ENCODE measurements around the gene LIMS1.
"Not testable (repeated sequence)": the region's sequence is repeated elsewhere in the genome, so short reads cannot be mapped to it uniquely, and the experiment has no call there.

Gene LIMS1

GRCh38 chr2:108588070-108588668, 53.9 kb downstream of the LIMS1 start:
- DNase-seq = no peak

GRCh38 chr2:108589372-108589771, 55.1 kb downstream of the LIMS1 start:
- no peak for DNase-seq

- DNase-seq = no peak
These were observed 55.5 kb downstream of the LIMS1 start for GRCh38 chr2:108589781-108590180.

DNA sequence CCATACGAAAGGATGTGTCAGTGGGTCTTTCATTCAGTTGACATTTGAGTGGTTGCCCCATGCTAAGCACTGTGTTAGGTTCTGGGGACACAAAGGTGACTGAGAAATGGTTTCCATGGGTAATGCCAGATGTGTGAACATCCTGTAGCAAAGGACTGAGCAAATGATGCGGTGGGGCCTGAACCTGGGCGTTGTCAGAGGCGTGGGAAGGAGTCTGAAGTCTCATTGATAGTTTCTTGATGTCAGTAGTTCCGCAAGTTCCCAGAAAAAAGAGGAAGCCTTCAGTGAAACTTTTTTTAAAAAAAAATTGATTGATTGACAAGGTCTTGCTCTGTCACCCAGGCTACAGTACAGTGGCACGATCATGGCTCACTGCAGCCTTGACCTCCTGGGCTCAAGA, 56.9 kb downstream of the LIMS1 start:
- no peak for DNase-seq

DNA sequence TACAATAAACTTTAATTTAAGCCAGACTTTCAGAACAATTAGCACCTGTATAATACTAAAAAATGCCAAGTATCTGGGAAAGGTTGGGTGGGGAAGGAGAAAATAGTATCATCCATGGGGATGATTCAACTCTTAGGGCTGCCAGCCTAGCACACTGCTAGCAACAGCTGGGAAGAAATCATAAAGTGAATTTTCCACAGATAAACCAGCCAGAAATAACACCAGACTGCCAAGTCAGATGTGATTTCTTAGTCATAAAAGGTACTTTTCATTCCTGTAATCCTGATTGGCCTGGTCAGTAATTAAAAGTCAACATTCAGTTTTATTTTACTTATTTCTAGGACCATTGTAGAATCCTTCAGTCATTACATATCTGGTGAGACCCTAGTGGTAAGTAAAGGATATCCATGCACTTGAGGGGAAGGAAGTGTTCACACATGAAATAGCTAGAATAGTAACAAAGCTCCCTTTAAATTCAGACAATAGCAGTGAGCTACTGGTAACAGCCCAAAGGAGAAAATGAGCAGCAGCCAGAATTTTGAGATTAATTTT, 59.4 kb downstream of the LIMS1 start:
- no peak for DNase-seq

DNA sequence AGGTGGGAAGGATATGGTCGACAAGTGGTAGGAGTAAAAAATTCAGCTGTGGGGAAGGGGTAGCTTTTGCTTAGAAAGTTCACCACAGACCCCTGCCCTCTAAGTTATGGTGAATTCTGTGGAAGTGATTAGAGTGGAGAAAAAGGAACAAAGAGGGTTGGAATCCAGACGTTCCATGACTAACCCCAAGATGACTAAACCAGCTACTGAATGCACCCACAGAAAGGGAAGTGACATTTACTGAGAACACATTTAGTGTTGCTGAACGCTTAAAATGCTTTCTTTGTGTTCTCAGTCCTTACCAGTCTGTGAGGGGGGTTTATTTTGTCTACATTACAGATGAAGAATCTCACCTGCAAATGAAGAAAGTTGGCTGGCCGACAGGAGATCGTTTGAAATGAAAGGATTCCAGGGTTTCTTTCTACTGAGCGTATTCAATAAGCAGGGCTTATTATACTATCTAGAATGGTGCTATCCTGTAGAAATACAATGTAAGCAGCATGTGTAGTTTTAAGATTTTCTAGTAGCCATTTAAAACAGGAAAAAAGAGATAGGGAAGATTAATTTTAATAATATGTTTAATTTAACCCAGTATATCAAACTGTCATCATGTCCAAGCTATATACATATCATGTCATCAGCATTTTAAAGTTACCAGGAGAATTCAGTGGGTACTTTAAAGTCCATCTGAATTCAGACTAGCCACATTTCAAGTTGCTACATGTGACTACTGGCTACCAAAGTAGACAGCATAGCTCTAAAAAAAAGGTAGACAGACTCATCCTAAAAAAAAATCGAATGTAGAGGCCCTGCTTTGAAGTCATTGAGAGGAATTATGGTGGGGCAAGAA, 60.1 kb downstream of the LIMS1 start:
- DNase-seq = no peak

DNA sequence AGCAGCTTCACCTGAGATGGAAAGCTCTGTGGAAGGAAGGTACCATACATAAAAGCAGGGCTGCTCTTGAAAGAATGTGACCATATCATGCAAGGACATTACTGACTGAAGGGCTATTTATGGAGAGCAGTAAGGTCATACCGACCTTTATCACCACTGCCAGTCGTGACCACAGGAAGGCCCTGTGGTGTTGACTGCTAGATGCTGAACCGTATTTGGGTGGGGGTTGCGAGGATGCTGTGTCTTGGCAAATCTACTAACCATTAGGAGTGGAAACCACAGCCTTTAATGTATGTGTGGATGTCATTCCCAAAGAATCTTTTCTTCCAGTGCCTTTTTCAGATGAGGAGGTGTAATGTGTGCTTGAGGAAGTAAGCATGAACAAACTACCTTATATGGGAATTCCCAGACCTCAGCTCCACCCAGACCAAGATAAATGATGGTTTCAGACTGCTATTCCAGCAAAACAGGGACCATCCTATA, 60.8 kb downstream of the LIMS1 start:
- DNase-seq = no peak

GRCh38 chr2:108595771-108596170, 61.5 kb downstream of the LIMS1 start:
- DNase-seq = not testable (repeated sequence)

- not testable (repeated sequence) for DNase-seq
These were observed 63.0 kb downstream of the LIMS1 start for GRCh38 chr2:108597105-108597744.

DNA sequence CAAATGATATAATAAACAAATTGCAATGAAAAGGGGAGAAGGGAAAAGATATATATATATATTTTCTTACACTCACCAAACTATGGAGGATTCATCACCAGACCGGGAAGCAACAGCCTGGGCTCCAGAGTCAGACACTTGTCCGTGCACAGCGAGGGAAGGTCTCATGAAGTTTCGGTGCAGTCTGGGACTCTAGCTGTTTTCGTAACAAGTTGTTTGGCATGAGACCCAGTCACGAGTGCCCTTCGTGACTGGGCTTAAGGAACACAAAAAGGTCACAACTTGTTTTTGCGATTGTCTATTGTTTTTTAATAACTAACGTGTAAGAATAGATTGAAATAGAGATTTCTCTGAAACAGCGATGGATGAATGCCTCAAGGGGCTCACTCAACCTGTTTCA, 66.9 kb downstream of the LIMS1 start:
- not testable (repeated sequence) for DNase-seq

DNA sequence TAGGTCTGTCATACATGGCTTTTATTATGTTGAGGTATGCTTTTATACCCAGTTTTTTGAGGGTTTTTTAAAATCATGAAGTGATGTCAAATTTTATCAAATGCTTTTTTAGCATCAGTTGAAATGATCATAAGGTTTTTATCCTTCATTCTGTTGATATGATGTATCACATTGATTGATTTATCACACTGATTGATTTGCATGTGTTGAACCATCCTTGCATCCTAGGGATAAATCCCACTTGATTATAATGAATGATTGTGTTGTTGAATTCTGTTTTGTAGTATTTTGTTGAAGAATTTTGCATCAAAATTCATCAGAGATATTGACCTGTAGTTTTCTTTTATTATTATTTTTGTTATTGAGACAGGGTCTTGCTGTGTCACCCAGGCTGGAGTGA, 68.2 kb downstream of the LIMS1 start:
- no peak for DNase-seq

- DNase-seq = no peak
These were observed 69.9 kb downstream of the LIMS1 start for GRCh38 chr2:108604196-108604595.

DNA sequence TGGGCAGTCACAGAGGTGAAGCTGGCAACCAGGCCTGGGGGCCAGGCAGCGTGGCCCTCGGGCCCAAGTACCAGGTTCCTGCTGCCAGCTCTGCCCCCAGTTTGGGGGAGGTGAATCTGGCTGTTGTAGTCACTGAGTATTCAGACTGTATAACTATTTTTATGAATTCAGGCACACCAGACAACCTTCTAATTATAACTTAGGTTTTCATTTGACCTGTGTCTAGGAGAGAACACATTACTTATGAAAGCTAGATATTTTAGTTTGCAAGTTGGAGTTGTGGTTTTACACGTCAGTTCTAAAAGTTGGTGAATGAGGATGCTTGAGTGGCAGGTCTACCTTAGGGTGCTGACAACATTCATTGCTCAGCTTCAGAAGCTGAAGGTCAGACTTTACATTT, 71.7 kb downstream of the LIMS1 start:
- no peak for DNase-seq

- peak; percentile 33 for DNase-seq
These were observed 73.5 kb downstream of the LIMS1 start for GRCh38 chr2:108607706-108608301.

DNA sequence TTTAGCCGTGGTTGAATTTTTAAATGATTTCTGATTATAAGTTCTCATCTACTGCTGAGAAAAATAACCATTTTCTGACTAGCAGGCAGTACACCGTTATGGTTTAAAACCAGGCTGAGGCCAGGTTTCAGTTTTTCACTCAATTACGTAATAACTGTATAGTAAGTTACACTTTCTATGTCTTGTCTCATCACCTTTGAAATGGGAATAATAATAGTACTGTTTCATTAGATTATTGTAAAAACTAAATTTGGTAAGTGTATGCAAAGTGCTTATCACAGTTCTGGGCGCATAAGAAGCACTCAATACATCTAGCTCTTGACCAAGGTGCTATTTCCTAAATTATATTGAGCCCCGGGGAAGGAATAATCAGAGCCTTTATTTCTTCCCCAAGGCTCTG, 76.8 kb downstream of the LIMS1 start:
- DNase-seq = no peak

- no peak for DNase-seq
These were observed 77.9 kb downstream of the LIMS1 start for GRCh38 chr2:108612153-108612513.

DNA sequence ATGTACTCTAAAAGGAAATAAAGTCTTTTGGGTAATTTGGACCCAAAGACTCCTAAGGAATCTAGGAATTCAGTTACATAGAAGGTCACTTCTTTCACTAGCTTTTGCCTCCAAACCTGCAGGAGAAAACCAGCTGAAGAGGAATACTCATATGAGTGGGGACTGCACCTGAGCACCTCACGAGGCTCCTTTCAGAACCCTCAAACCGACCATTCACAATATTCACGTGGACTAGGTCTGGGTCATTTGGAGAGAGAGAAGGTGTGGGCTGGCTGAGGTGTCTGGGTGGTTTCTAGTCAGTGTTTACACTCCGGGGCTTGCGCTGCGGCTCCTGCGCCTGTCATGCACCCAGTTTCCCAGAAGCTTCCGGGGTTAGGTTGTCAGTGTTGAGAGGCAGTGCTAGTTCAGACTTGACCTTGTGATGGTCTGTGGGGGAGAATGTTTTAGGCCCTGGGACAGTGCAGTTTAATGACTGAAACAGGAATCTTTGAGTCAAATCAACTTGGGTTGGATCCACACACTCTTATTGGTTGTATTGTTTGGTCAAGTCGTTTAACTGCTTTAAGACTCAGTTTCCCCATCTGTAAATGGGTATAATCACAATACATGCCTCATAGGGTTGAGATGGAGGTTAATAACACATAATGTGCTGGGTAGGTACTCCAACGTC, 78.4 kb downstream of the LIMS1 start:
- peak; percentile 57 for DNase-seq

DNA sequence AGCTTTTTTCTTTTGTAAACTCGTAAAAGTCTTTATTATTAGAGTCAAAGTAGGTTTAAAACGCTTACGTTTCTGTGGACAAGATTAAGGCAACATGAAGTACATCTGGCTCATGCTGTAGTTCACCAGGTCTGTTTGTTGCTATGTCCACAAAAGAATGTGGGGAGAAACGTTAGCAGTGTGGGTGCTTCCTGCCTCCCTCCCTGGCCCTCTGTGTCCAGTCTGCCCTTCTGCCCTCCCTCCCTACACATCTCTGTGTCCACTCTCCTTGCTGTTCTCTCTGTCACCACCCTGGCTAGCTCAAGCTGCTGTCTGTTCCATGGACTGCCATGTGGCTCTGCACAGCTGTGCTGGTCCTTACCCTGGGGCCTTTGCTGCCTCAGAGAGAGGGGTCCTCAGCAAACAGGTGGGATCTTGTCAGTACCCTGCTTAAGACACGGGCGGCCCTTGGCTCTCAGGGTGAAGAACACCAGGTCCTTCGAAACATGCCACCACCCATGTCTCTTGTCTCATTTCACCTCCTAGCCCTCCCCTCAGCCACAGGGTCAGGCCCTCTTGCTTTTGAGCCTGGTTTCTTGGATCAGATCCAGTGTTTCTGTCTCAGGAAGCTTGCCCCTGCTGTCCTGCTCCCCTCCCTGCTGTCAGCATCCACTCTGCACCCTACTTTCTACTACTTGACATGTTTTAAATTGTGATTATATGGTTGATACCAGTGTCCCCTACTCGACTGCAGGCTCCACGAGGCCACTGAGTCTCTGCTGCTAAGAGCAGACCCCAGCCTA, 79.2 kb downstream of the LIMS1 start:
- no peak for DNase-seq

GRCh38 chr2:108614043-108614545, 79.8 kb downstream of the LIMS1 start:
- DNase-seq = no peak

- no peak for DNase-seq
These were observed 80.4 kb downstream of the LIMS1 start for GRCh38 chr2:108614659-108615058.

GRCh38 chr2:108615480-108616090, 81.3 kb downstream of the LIMS1 start:
- no peak for DNase-seq
